Heart left ventricle (tissue), 16 donors: ENCODE measurements around the gene SLC30A3. TPM values are rescaled to one million over a fixed set of nuclear protein-coding genes. Genes with fewer than 3 reads are reported as not detected.
A peak's percentile ranks its signal among the peaks of the same experiment; 100 is the strongest.

Experiments used
- ATAC-seq, 4 donors: fragments of 200-7000 bp; cut with Tn5 transposase; one replicate each; pipeline ENCODE4 v1.9.1; 2020 to 2022; ENCODE audit warnings: moderate library complexity in 4 of 4, mild to moderate bottlenecking in 3 of 4, moderate number of reproducible peaks in 1 of 4
- DNase-seq, 5 donors: peaks; one replicate each; pipeline ENCODE4 v3.0.0-alpha.2; 2020
- H3K27ac ChIP-seq, 12 donors: fragments of 200-600 bp; sonication (generic) in 4 of 12; one replicate each; pipeline versions ENCODE4 v1.5.0 to v1.8.0; 2016 to 2022; ENCODE audit warnings: mild to moderate bottlenecking in 2 of 12
- H3K27me3 ChIP-seq, 9 donors: fragments of 200-600 bp; sonication (generic) in 2 of 9; one replicate each; pipeline versions ENCODE4 v1.5.1 to v1.8.0; 2016 to 2022; ENCODE audit warnings: mild to moderate bottlenecking in 3 of 9
- H3K36me3 ChIP-seq, 9 donors: fragments of 200-600 bp; sonication (generic) in 2 of 9; one replicate each; pipeline versions ENCODE4 v1.5.0 to v1.8.0; 2018 to 2022; ENCODE audit warnings: mild to moderate bottlenecking in 2 of 9
- H3K4me1 ChIP-seq, 12 donors: fragments of 200-600 bp; sonication (generic) in 4 of 12; one replicate each; pipeline versions ENCODE4 v1.5.0 to v1.8.0; 2016 to 2022; ENCODE audit warnings: mild to moderate bottlenecking in 3 of 12
- H3K4me3 ChIP-seq, 12 donors: fragments of 200-600 bp; sonication (generic) in 4 of 12; one replicate each; pipeline versions ENCODE4 v1.5.0 to v1.8.0; 2017 to 2022; ENCODE audit warnings: mild to moderate bottlenecking in 9 of 12, moderate library complexity in 4 of 12
- H3K9me3 ChIP-seq, 12 donors: fragments of 200-600 bp; sonication (generic) in 4 of 12; one replicate each; pipeline versions ENCODE4 v1.5.0 to v1.8.0; 2016 to 2022; ENCODE audit warnings: mild to moderate bottlenecking in 1 of 12
- POLR2A ChIP-seq, 2 donors: fragments of 450-650 bp; IDR thresholded peaks; one replicate each; pipeline ENCODE4 v1.6.1; 2017; ENCODE audit warnings: antibody characterized with exemption in 2 of 2, mild to moderate bottlenecking in 2 of 2, moderate library complexity in 2 of 2
- WGBS, 4 donors: extraction: QIAGEN DNeasy Blood & Tissue Kit in 2 of 4; methylation state at CpG; one replicate each; pipeline versions ENCODE4 v1.1.5 to v1.1.7; 2013 to 2018; 5-methylcytosine and 5-hydroxymethylcytosine counted together
- intact Hi-C, 10 donors: fragments of 100-400 bp; cut with DNase I; formaldehyde crosslinking; loops; one replicate each; pipeline versions ENCODE4 v1.11.1 to v1.14.2; 2022
- polyA plus RNA-seq, 2 donors: library from polyadenylated mRNA; stranded (reverse); fragments of 200-250 nt; gene quantifications; one replicate each; pipeline ENCODE4 v1.2.3, GENCODE V29; 2013
- total RNA-seq, 9 donors: library from RNA; depleted of rRNA in 2 of 9; stranded (reverse); fragments of >200 nt in 2 of 9; fragmentation: NEBNext Ultra II Directional in 3 of 9; extraction: Animal tissue kit (Norgen Biotek cat#: 25700) in 3 of 9; gene quantifications; one replicate each; pipeline versions ENCODE4 v1.1.0 to v1.2.4, GENCODE V29; 2016 to 2023
- TF ChIP-seq, protein P1 (sequence below), 12 donors: fragments of 200-600 bp; sonication (generic) in 4 of 12; IDR thresholded peaks; one replicate each; pipeline versions ENCODE4 v1.5.0 to v1.8.0; 2018 to 2022; ENCODE audit warnings: antibody characterized with exemption in 12 of 12, mild to moderate bottlenecking in 5 of 12
- donor health status: ischemic (EF 13 %, LVEDD 7.1; RV severe dilation, severe dysfunction).
- donor health status: healthy with polysubstance abuse.
- donor health status: DM: no; HTN: yes; CAD: no.
- donor health status: DM: no; HTN: no; CAD: no.
- donor health status: ischemic (EF 25% LVEDD 6.9; RV normal size, moderate dysfunction).
- donor health status: ischemic (EF 25% LVEDD 5.7; RV mildly dilated, moderate dysfunction).
- donor health status: healthy.
- donor health status: DM: yes; HTN: yes; CAD: no.
- donor health status: ischemic (EF 35%, LVEDD 5.7; RV mildly dilated, moderate dysfunction).
- donor health status: nonischemic (EF 11% LVEDD 7.7; RV severe dilation, severe dysfunction).
- donor health status: DM: yes; HTN: yes; CAD: no.
- donor health status: PGD.
- donor health status: ischemic (EF 29% LVEDD 5.4; RV normal size, mild dysfunction).
- donor health status: nonischemic (EF 23%, LVEDD 6.1; RV moderate dilation, normal function).

Gene SLC30A3
- total and polyA plus RNA-seq, 11 donors, result 5.0 to 18.1 (median 9.0) TPM

GRCh38 chr2:27211241-27211942, 51.5 kb downstream of the SLC30A3 start:
- DNase-seq (peak in 1 of 5 donors; percentile 32), ATAC-seq (peak in 2 of 4 donors; percentile 7 to 9)
- intact Hi-C loops, result loop anchor here in 4 of 10 donors (1.0 to 5.0 kb wide), 4 partner anchors 77 to 421 kb away; partner anchors contain the start of genes PREB (in 3 of the 4) and NRBP1 (in 1 of the 4)
- Histone ChIP-seq H3K9me3 (no peaks in the 10 kb centered on the region), H3K36me3 (peaks cover 0 to 61% (median 45%) of the 10 kb centered on the region in 9 donors), H3K4me3 (peak overlapping the region; percentile 63 to 97 (median 80)), H3K4me1 (peaks cover 4 to 19% (median 13%) of the 10 kb centered on the region in 12 donors), H3K27me3 (no peaks in the 10 kb centered on the region), H3K27ac (peak overlapping the region; percentile 93 to 100 (median 98))
- 0 to 5% (median 4%) methylated on average over 36 to 48 of the region's 48 CpGs for WGBS, 4 donors
- no peak for TF ChIP-seq POLR2A (IDR thresholded peaks at IDR 0.05)
- TF ChIP-seq, protein P1, sequence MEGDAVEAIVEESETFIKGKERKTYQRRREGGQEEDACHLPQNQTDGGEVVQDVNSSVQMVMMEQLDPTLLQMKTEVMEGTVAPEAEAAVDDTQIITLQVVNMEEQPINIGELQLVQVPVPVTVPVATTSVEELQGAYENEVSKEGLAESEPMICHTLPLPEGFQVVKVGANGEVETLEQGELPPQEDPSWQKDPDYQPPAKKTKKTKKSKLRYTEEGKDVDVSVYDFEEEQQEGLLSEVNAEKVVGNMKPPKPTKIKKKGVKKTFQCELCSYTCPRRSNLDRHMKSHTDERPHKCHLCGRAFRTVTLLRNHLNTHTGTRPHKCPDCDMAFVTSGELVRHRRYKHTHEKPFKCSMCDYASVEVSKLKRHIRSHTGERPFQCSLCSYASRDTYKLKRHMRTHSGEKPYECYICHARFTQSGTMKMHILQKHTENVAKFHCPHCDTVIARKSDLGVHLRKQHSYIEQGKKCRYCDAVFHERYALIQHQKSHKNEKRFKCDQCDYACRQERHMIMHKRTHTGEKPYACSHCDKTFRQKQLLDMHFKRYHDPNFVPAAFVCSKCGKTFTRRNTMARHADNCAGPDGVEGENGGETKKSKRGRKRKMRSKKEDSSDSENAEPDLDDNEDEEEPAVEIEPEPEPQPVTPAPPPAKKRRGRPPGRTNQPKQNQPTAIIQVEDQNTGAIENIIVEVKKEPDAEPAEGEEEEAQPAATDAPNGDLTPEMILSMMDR (IDR thresholded peaks at IDR 0.05), result no peak

GRCh38 chr2:27209621-27210401, 53.0 kb downstream of the SLC30A3 start:
- DNase-seq (no peak), ATAC-seq (no peak)
- no peaks in the 10 kb centered on the region for H3K27me3 ChIP-seq
- H3K9me3 ChIP-seq, result no peaks in the 10 kb centered on the region
- H3K4me1 ChIP-seq, result peaks cover 4 to 19% (median 13%) of the 10 kb centered on the region in 12 donors
- H3K4me3 ChIP-seq, result no peak overlapping the region
- H3K27ac ChIP-seq, result no peak overlapping the region
- intact Hi-C loops, result loop anchor here in 5 of 10 donors (5.0 kb wide), 4 partner anchors 73 to 422 kb away; partner anchors contain the start of genes PREB (in 2 of the 5), NRBP1 (in 1 of the 5) and PRR30 (in 1 of the 5)
- TF ChIP-seq, protein P1 (IDR thresholded peaks at IDR 0.05), result no peak
- no peak for TF ChIP-seq POLR2A (IDR thresholded peaks at IDR 0.05)
- 82 to 93% (median 86%) methylated on average over 6 of the region's 6 CpGs for WGBS, 4 donors
- peaks cover 0 to 60% (median 48%) of the 10 kb centered on the region in 9 donors for H3K36me3 ChIP-seq

- TF ChIP-seq, protein P1 (IDR thresholded peaks at IDR 0.05), result no peak
- no peak for TF ChIP-seq POLR2A (IDR thresholded peaks at IDR 0.05)
- Histone ChIP-seq H3K27me3 (no peaks in the 10 kb centered on the region), H3K27ac (no peak overlapping the region), H3K36me3 (peaks cover 0 to 66% (median 55%) of the 10 kb centered on the region in 9 donors), H3K4me3 (no peak overlapping the region), H3K4me1 (peaks cover 4 to 15% (median 12%) of the 10 kb centered on the region in 12 donors), H3K9me3 (no peaks in the 10 kb centered on the region)
- no peak for ATAC-seq
- intact Hi-C loops, result loop anchor here in 1 of 10 donors (5.0 kb wide), 1 partner anchor 71 kb away; the partner anchor contains the start of gene PRR30
- 85 to 90% (median 86%) methylated on average over 4 of the region's 4 CpGs for WGBS, 4 donors
- DNase-seq, result no peak
Observed at GRCh38 chr2:27208486-27209050, 54.3 kb downstream of the SLC30A3 start.
